KMS-11 (cell line): ENCODE results near the gene FAM186B.
"Not testable (repeated sequence)": the region's sequence is repeated elsewhere in the genome, so short reads cannot be mapped to it uniquely, and the experiment has no call there.

Experiments used
- H2AFZ ChIP-seq: fragments of 200-600 bp; sonication (generic); 2 replicates; pipeline ENCODE4 v1.6.1; 2016; ENCODE audit warnings: antibody characterized with exemption, mixed run types, low read depth
- H3K27ac ChIP-seq: fragments of 200-600 bp; sonication (generic); 2 replicates; pipeline ENCODE4 v1.6.1; 2016; ENCODE audit warnings: mild to moderate bottlenecking, mixed run types
- H3K27me3 ChIP-seq: fragments of 200-600 bp; sonication (generic); 2 replicates; pipeline ENCODE4 v1.6.1; 2017; ENCODE audit warnings: mild to moderate bottlenecking, low read depth, mixed run types, moderate library complexity; ENCODE audit not compliant: insufficient read depth
- H3K36me3 ChIP-seq: fragments of 200-600 bp; sonication (generic); 2 replicates; pipeline ENCODE4 v1.6.1; 2017; ENCODE audit warnings: mild to moderate bottlenecking, mixed run types; ENCODE audit not compliant: insufficient read depth
- H3K4me1 ChIP-seq: fragments of 200-600 bp; sonication (generic); 2 replicates; pipeline ENCODE4 v1.6.1; 2016; ENCODE audit warnings: mild to moderate bottlenecking, low read depth, mixed run types; ENCODE audit not compliant: poor library complexity, severe bottlenecking
- H3K4me2 ChIP-seq: fragments of 200-600 bp; sonication (generic); 2 replicates; pipeline ENCODE4 v1.7.0; 2016; ENCODE audit warnings: mild to moderate bottlenecking, mixed run types
- H3K4me3 ChIP-seq: fragments of 200-600 bp; sonication (generic); IDR thresholded peaks from 2 replicates; pipeline ENCODE4 v1.6.1; 2017; ENCODE audit warnings: low read depth, low read length, mixed read lengths; ENCODE audit not compliant: insufficient read depth
- H3K79me2 ChIP-seq: fragments of 200-600 bp; sonication (generic); 2 replicates; pipeline ENCODE4 v1.6.1; 2016; ENCODE audit warnings: low read depth, mixed run types; ENCODE audit not compliant: insufficient read depth
- H3K9ac ChIP-seq: fragments of 200-600 bp; sonication (generic); 2 replicates; pipeline ENCODE4 v1.6.1; 2016; ENCODE audit warnings: mild to moderate bottlenecking, mixed run types
- H4K20me1 ChIP-seq: fragments of 200-600 bp; sonication (generic); 2 replicates; pipeline ENCODE4 v1.6.1; 2016; ENCODE audit warnings: mild to moderate bottlenecking, mixed run types; ENCODE audit not compliant: insufficient read depth
- TF ChIP-seq, protein P1 (sequence below): fragments of 200-600 bp; sonication (generic); conservative IDR thresholded peaks from 2 replicates; pipeline ENCODE4 v1.6.1; 2017; ENCODE audit warnings: low read depth, mild to moderate bottlenecking, antibody characterized with exemption, low read length, moderate library complexity, mixed read lengths

Gene FAM186B

DNA sequence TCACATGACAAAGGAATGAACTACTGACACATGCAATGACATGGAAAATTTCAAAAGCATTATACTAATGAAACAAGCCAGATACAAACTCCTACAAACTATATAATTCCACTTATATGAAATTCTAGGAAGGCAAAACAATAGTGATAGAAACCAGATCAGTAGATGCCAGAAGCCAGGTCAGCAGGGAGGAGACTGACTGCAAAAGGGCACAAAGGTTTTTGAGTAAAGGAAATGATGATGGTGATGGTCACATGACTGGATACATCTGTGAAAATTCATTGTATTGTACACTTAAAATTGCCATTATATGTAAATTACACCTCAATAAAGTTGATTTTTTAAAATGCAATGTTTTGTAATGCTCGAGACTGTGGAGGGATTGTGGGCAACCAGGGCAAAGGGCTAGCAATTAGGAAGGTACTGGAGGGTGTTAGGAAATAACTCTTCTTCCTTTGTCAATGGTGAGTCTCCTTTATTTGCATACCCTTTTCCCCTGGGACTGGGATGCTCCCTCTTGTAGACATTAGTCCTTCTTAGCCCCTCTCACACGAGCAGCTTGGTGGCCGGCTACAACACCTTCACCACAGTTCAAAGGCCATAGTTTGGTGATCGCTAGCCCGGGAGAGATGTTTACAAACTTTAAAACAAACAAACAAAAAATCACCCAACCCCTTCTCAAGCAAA lies 11.2 kb upstream of the FAM186B start:
- Histone ChIP-seq H4K20me1 (no peaks in the 10 kb centered on the region), H2AFZ (no peak overlapping the region), H3K9ac (no peak overlapping the region), H3K4me1 (peaks cover 19% of the 10 kb centered on the region), H3K79me2 (no peaks in the 10 kb centered on the region), H3K4me2 (no peak overlapping the region), H3K4me3 (no peak overlapping the region), H3K27me3 (no peaks in the 10 kb centered on the region; the same call in 1 of the 2 replicates), H3K36me3 (no peaks in the 10 kb centered on the region), H3K27ac (no peak overlapping the region)
- TF ChIP-seq, protein P1, sequence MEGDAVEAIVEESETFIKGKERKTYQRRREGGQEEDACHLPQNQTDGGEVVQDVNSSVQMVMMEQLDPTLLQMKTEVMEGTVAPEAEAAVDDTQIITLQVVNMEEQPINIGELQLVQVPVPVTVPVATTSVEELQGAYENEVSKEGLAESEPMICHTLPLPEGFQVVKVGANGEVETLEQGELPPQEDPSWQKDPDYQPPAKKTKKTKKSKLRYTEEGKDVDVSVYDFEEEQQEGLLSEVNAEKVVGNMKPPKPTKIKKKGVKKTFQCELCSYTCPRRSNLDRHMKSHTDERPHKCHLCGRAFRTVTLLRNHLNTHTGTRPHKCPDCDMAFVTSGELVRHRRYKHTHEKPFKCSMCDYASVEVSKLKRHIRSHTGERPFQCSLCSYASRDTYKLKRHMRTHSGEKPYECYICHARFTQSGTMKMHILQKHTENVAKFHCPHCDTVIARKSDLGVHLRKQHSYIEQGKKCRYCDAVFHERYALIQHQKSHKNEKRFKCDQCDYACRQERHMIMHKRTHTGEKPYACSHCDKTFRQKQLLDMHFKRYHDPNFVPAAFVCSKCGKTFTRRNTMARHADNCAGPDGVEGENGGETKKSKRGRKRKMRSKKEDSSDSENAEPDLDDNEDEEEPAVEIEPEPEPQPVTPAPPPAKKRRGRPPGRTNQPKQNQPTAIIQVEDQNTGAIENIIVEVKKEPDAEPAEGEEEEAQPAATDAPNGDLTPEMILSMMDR, result no peak

DNA sequence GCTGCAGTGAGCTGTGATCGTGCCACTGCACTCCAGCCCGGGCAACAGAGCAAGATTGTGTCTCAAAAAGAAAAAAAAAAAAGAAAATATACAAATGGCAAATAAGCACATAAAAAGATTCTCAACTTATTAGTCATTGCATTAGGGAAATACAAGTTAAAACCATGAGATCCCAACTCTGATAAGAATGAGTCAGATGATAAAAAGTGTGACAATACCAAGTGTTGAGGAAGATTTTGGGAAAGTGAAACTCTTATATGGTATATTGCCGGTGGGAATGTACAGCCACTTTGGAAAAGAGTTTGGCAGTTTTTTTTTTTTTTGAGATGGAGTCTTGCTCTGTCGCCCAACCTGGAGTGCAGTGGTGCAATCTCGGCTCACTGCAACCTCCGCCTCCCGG lies 10.3 kb upstream of the FAM186B start:
- H3K36me3 ChIP-seq, result no peaks in the 10 kb centered on the region
- no peaks in the 10 kb centered on the region for H3K79me2 ChIP-seq
- TF ChIP-seq, protein P1, result no peak
- H3K4me3 ChIP-seq, result no peak overlapping the region
- no peak overlapping the region for H3K27ac ChIP-seq
- no peaks in the 10 kb centered on the region; the same call in 1 of the 2 replicates for H3K27me3 ChIP-seq
- H3K9ac ChIP-seq, result no peak overlapping the region
- no peaks in the 10 kb centered on the region for H4K20me1 ChIP-seq
- no peak overlapping the region for H2AFZ ChIP-seq
- peaks cover 10% of the 10 kb centered on the region for H3K4me1 ChIP-seq
- no peak overlapping the region for H3K4me2 ChIP-seq

- H3K79me2 ChIP-seq, result no peaks in the 10 kb centered on the region
- H3K27me3 ChIP-seq, result no peaks in the 10 kb centered on the region
- H3K36me3 ChIP-seq, result no peaks in the 10 kb centered on the region
- H3K4me1 ChIP-seq, result no peaks in the 10 kb centered on the region
- TF ChIP-seq, protein P1, result no peak
- no peak overlapping the region for H3K4me3 ChIP-seq
- no peak overlapping the region for H2AFZ ChIP-seq
- no peaks in the 10 kb centered on the region for H4K20me1 ChIP-seq
- H3K27ac ChIP-seq, result no peak overlapping the region
- H3K9ac ChIP-seq, result no peak overlapping the region
- H3K4me2 ChIP-seq, result no peak overlapping the region
These were observed 6.8 kb upstream of the FAM186B start for GRCh38 chr12:49612210-49612609.

DNA sequence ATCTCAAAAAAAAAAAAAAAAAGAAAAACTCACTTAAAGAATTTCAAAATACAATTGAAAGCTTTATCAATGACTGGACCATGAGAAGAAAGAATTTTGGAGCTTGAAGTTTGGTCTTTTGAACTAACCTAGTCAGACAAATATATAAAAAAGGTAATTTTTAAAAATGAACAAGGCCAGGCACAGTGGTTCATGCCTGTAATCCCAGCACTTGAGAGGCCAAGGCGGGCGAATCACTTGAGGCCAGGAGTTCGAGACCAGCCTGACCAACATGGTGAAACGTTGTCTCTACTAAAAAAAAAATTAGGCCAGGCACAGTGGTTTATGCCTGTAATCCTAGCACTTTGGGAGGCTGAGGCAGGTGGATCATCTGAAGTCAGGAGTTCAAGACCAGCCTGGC lies 5.3 kb upstream of the FAM186B start:
- not testable (repeated sequence) for H3K79me2 ChIP-seq, H3K9ac ChIP-seq, H2AFZ ChIP-seq, H3K4me1 ChIP-seq, H3K27me3 ChIP-seq, H3K36me3 ChIP-seq, H4K20me1 ChIP-seq, H3K4me3 ChIP-seq, H3K27ac ChIP-seq, H3K4me2 ChIP-seq

- H3K27ac ChIP-seq, result no peak overlapping the region
- no peaks in the 10 kb centered on the region for H3K27me3 ChIP-seq
- H2AFZ ChIP-seq, result no peak overlapping the region
- H4K20me1 ChIP-seq, result no peaks in the 10 kb centered on the region
- H3K36me3 ChIP-seq, result no peaks in the 10 kb centered on the region
- H3K4me3 ChIP-seq, result no peak overlapping the region
- TF ChIP-seq, protein P1, result 0 out of 2 replicates have a peak, but pooled peaks have one; percentile 23
- no peak overlapping the region for H3K9ac ChIP-seq
- H3K79me2 ChIP-seq, result no peaks in the 10 kb centered on the region
- no peaks in the 10 kb centered on the region for H3K4me1 ChIP-seq
- H3K4me2 ChIP-seq, result no peak overlapping the region
These were observed 4.4 kb upstream of the FAM186B start for GRCh38 chr12:49609875-49610154.
